MCF 10A (cell line): Measurements from ENCODE around the gene SUGP1. TPM values are rescaled to one million over a fixed set of nuclear protein-coding genes. Genes with fewer than 3 reads are reported as not detected.

Experiments
- BruUV-seq: library from RNA; stranded (reverse); fragments of 400-500 nt; replicated peaks from 2 replicates; lab custom pipeline; 2021; lab: Mats Ljungman, UMichigan
- CTCF ChIA-PET: fragments of 300-600 bp; sonication (Branson Sonifier 250); formaldehyde crosslinking; extraction: SDS; loops from one replicate; lab custom pipeline; 2021; ENCODE audit warnings: antibody characterized with exemption, inconsistent platforms; lab: Yijun Ruan, JAX
- POLR2A ChIA-PET: fragments of 300-600, 350-650 bp; sonication (Branson Sonifier 250); formaldehyde crosslinking; extraction: SDS; loops from one replicate; lab custom pipeline; 2020; ENCODE audit warnings: antibody characterized with exemption, inconsistent platforms; lab: Yijun Ruan, JAX
- DNase-seq: peaks from one replicate; pipeline ENCODE4 v3.0.0-alpha.2; 2018; ENCODE audit not compliant: unreplicated experiment
- H3K27ac Mint-ChIP-seq: one replicate; pipeline ENCODE4 v1.8.0; 2022; ENCODE audit warnings: mild to moderate bottlenecking, low read depth, mixed read lengths; ENCODE audit not compliant: unreplicated experiment
- H3K27me3 Mint-ChIP-seq: one replicate; pipeline ENCODE4 v1.8.0; 2022; ENCODE audit warnings: mixed read lengths; ENCODE audit not compliant: insufficient read depth, unreplicated experiment
- H3K36me3 Mint-ChIP-seq: one replicate; pipeline ENCODE4 v1.8.0; 2022; ENCODE audit warnings: mild to moderate bottlenecking, moderate library complexity, mixed read lengths; ENCODE audit not compliant: insufficient read depth, unreplicated experiment
- H3K4me1 Mint-ChIP-seq: one replicate; pipeline ENCODE4 v1.8.0; 2022; ENCODE audit warnings: mixed read lengths; ENCODE audit not compliant: insufficient read depth, unreplicated experiment
- H3K4me3 Mint-ChIP-seq: one replicate; pipeline ENCODE4 v1.8.0; 2022; ENCODE audit warnings: mild to moderate bottlenecking, moderate library complexity, mixed read lengths; ENCODE audit not compliant: unreplicated experiment
- H3K9me3 Mint-ChIP-seq: one replicate; pipeline ENCODE4 v1.8.0; 2022; ENCODE audit warnings: mixed read lengths; ENCODE audit not compliant: unreplicated experiment
- intact Hi-C: fragments of 100-400 bp; cut with micrococcal nuclease; formaldehyde crosslinking; loops from 2 replicates; pipeline ENCODE4 v1.14.1; 2022
- total RNA-seq: library from RNA; stranded (reverse); gene quantifications from 2 replicates; pipeline ENCODE4 v1.2.3, GENCODE V29; 2022
- TF ChIP-seq, protein P1 (sequence below): fragments of 200-600 bp; IDR thresholded peaks from one replicate; pipeline ENCODE4 v1.8.0; 2022; ENCODE audit warnings: antibody characterized with exemption, mild to moderate bottlenecking; ENCODE audit not compliant: unreplicated experiment

The SUGP1 gene
- total RNA-seq, 1 experiment from 2014 or later: 51.1 TPM

DNA sequence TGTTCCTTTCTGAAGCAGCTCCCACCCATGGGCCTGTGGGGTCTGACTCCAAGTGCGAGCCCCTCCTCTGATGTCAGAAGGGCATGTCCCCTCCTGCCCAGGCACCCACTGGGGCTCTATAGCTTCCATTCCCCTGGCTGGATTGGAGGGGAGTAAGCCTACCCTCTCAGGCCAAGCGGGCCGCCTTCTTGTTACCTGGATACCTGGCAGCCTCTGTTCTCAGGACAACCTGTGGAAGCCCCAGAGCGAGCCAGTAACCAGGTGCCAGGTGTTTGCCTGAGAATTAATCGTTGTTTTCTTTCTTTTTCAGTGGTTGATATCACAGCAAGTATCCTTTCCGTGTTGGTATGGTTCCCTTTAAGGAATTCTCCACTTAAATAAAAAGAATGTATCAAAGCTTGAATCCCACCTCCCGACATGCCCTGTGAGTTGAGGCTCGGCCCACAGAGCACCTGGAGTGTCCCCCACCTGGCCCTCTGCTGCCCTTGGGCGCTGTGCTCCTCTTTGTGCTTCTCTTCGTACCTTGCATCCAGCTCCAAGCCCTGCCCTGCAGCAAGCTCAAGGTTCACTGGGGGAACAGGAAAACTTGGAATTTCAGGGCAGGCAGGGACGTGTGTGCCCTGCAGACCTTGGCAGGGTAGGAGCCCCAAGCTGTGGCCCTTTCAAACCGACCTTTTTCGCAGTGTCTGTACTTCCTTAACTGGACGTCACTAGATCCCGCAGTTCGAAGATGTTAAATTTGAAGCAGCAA is 15.3 kb upstream of the SUGP1 start:
- BruUV-seq: no TSS peak
- intact Hi-C loops: no loop called here
- Mint-ChIP-seq H3K9me3 (no peaks in the 10 kb centered on the region), H3K4me3 (no peak overlapping the region), H3K36me3 (peaks cover 64% of the 10 kb centered on the region), H3K27ac (no peak overlapping the region), H3K4me1 (no peaks in the 10 kb centered on the region), H3K27me3 (no peaks in the 10 kb centered on the region)
- TF ChIP-seq, protein P1, sequence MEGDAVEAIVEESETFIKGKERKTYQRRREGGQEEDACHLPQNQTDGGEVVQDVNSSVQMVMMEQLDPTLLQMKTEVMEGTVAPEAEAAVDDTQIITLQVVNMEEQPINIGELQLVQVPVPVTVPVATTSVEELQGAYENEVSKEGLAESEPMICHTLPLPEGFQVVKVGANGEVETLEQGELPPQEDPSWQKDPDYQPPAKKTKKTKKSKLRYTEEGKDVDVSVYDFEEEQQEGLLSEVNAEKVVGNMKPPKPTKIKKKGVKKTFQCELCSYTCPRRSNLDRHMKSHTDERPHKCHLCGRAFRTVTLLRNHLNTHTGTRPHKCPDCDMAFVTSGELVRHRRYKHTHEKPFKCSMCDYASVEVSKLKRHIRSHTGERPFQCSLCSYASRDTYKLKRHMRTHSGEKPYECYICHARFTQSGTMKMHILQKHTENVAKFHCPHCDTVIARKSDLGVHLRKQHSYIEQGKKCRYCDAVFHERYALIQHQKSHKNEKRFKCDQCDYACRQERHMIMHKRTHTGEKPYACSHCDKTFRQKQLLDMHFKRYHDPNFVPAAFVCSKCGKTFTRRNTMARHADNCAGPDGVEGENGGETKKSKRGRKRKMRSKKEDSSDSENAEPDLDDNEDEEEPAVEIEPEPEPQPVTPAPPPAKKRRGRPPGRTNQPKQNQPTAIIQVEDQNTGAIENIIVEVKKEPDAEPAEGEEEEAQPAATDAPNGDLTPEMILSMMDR: no peak
- ChIA-PET CTCF (interaction anchor here (0.6 to 3.0 kb wide), 2 partner anchors 7 to 309 kb away, joined by 3 to 20 read pairs; no protein-coding TSS in a partner anchor), POLR2A (no interaction called here)
- DNase-seq: no peak

- BruUV-seq: no TSS peak
- ChIA-PET POLR2A (no interaction called here), CTCF (interaction anchor here (3.0 kb wide), 1 partner anchor 8 kb away, joined by 20 read pairs; no protein-coding TSS in a partner anchor)
- Mint-ChIP-seq H3K9me3 (no peaks in the 10 kb centered on the region), H3K36me3 (peaks cover 70% of the 10 kb centered on the region), H3K4me3 (no peak overlapping the region), H3K4me1 (no peaks in the 10 kb centered on the region), H3K27me3 (no peaks in the 10 kb centered on the region), H3K27ac (no peak overlapping the region)
- DNase-seq: no peak
- intact Hi-C loops: no loop called here
- TF ChIP-seq, protein P1: no peak
Observed at GRCh38 chr19:19334989-19335344, 14.7 kb upstream of the SUGP1 start.

GRCh38 chr19:19334063-19334988 is 14.0 kb upstream of the SUGP1 start:
- DNase-seq: no peak
- intact Hi-C loops: no loop called here
- no TSS peak for BruUV-seq
- Mint-ChIP-seq H3K27ac (no peak overlapping the region), H3K36me3 (peaks cover 77% of the 10 kb centered on the region), H3K27me3 (no peaks in the 10 kb centered on the region), H3K9me3 (no peaks in the 10 kb centered on the region), H3K4me1 (no peaks in the 10 kb centered on the region), H3K4me3 (no peak overlapping the region)
- POLR2A ChIA-PET: interaction anchor here (0.6 to 1.3 kb wide), 2 partner anchors 30 to 54 kb away, joined by 3 read pairs; no protein-coding TSS in a partner anchor
- CTCF ChIA-PET: interaction anchor here (0.5 to 3.0 kb wide), 4 partner anchors 8 to 156 kb away, joined by 3 to 20 read pairs (median 5); no protein-coding TSS in a partner anchor
- TF ChIP-seq, protein P1: no peak

- H3K27ac Mint-ChIP-seq: no peak overlapping the region
- H3K4me3 Mint-ChIP-seq: no peak overlapping the region
- BruUV-seq: no TSS peak
- ChIA-PET CTCF (interaction anchor here (0.6 kb wide), 1 partner anchor 22 kb away, joined by 3 read pairs; no protein-coding TSS in a partner anchor), POLR2A (no interaction called here)
- no peaks in the 10 kb centered on the region for H3K9me3 Mint-ChIP-seq
- H3K36me3 Mint-ChIP-seq: peaks cover 85% of the 10 kb centered on the region
- intact Hi-C loops: no loop called here
- TF ChIP-seq, protein P1: no peak
- no peaks in the 10 kb centered on the region for H3K27me3 Mint-ChIP-seq
- no peak for DNase-seq
- H3K4me1 Mint-ChIP-seq: peaks cover 6% of the 10 kb centered on the region
Observed at GRCh38 chr19:19329126-19329525, 8.8 kb upstream of the SUGP1 start.
